HG02642 (cell line): Measurements from ENCODE around the gene IRF9.

ENCODE experiments used
- ATAC-seq: cut with Tn5 transposase; IDR thresholded peaks from one replicate; pipeline ENCODE4 v1.9.1; 2021; ENCODE audit warnings: mild to moderate bottlenecking; ENCODE audit not compliant: unreplicated experiment, poor library complexity

Gene IRF9

GRCh38 chr14:24211311-24211710, 50.2 kb downstream of the IRF9 start:
- ATAC-seq: no peak

- peak; percentile 81 for ATAC-seq
Measured at GRCh38 chr14:24212924-24213865, 52.1 kb downstream of the IRF9 start, which contains the start of gene CHMP4A. CHMP4A (minus strand) TSS chr14:24213488; CDS start chr14:24213439, 49 bp downstream.

GRCh38 chr14:24213866-24214662, 53.0 kb downstream of the IRF9 start:
- no peak for ATAC-seq

- ATAC-seq: peak; percentile 65
Measured at GRCh38 chr14:24215495-24216344, 54.7 kb downstream of the IRF9 start, which contains the start of gene MDP1. MDP1 (minus strand) TSS chr14:24216066; CDS start chr14:24215955, 111 bp downstream.
